Endothelial cell of umbilical vein (primary cell): ENCODE measurements around the gene ZNF302.

ENCODE experiments used
- CTCF ChIP-seq, 2 donors: IDR thresholded peaks; 1 replicate in 1 of 2; 2 replicates in 1 of 2; pipeline ENCODE4 v1.5.1; 2011; ENCODE audit warnings: low read length in 2 of 2, mild to moderate bottlenecking in 2 of 2, moderate library complexity in 2 of 2, control low read depth in 1 of 2, inconsistent platforms in 1 of 2, low read depth in 1 of 2; ENCODE audit not compliant: insufficient read depth in 1 of 2; ENCODE audit errors: extremely low read depth in 1 of 2
- EZH2 ChIP-seq: IDR thresholded peaks from 2 replicates; pipeline ENCODE4 v1.6.1; 2012; ENCODE audit warnings: borderline replicate concordance, low read depth, mild to moderate bottlenecking, moderate library complexity, low read length, inconsistent platforms; ENCODE audit not compliant: severe bottlenecking
- JUN ChIP-seq: IDR thresholded peaks from 2 replicates; pipeline ENCODE4 v1.6.1; 2011; ENCODE audit warnings: borderline replicate concordance, low read depth; ENCODE audit not compliant: insufficient read length, insufficient read depth
- MAX ChIP-seq: IDR thresholded peaks from 2 replicates; pipeline ENCODE4 v1.6.1; 2011; ENCODE audit not compliant: insufficient read depth, insufficient read length
- POLR2A ChIP-seq: IDR thresholded peaks from 2 replicates; pipeline ENCODE4 v1.6.1; 2012; ENCODE audit warnings: low read depth, mild to moderate bottlenecking, control low read depth, low read length
- POLR2AphosphoS5 ChIP-seq: IDR thresholded peaks from 2 replicates; pipeline ENCODE4 v1.6.1; 2012; ENCODE audit warnings: low read depth, mild to moderate bottlenecking, control low read depth, low read length, moderate library complexity; ENCODE audit not compliant: insufficient read depth

- TF ChIP-seq CTCF (IDR thresholded peaks at IDR 0.05; ENCODE audit: extremely low read depth in 1 of 2, insufficient read depth in 1 of 2, low read depth in 1 of 2, low read length in 2 of 2), result no peak
- no peak for TF ChIP-seq POLR2A
- TF ChIP-seq POLR2AphosphoS5, result no peak
- no peak for TF ChIP-seq EZH2
- no peak for TF ChIP-seq JUN
- TF ChIP-seq MAX, result no peak
Measured at GRCh38 chr19:34661357-34661756, 16.1 kb upstream of the ZNF302 start.
